ENCODE data around the gene SH3TC2.

SH3TC2 gene

GRCh38 chr5:148960070-148960769 is 102.6 kb downstream of the SH3TC2 start:
- Histone ChIP-seq H3K9ac (no peak overlapping the region), H3K27ac (no peak overlapping the region), H2AFZ (ENCODE audit: low read depth) (no peak overlapping the region), H3K79me2 (ENCODE audit: insufficient read depth, low read depth) (no peaks in the 10 kb centered on the region), H3K4me1 (ENCODE audit: low read depth, poor library complexity, severe bottlenecking) (peaks cover 10% of the 10 kb centered on the region), H3K27me3 (ENCODE audit: insufficient read depth, low read depth) (no peaks in the 10 kb centered on the region), H3K4me3 (IDR thresholded peaks at IDR 0.05; ENCODE audit: insufficient read depth, low read depth, low read length) (no peak overlapping the region), H4K20me1 (ENCODE audit: insufficient read depth) (no peaks in the 10 kb centered on the region), H3K4me2 (no peak overlapping the region), H3K36me3 (ENCODE audit: insufficient read depth) (no peaks in the 10 kb centered on the region)
- no peak for TF ChIP-seq CTCF (conservative IDR thresholded peaks at IDR 0.05; ENCODE audit: low read depth, low read length)

- H3K27ac ChIP-seq, result no peak overlapping the region
- no peaks in the 10 kb centered on the region for H3K27me3 ChIP-seq (ENCODE audit: insufficient read depth, low read depth)
- no peaks in the 10 kb centered on the region for H4K20me1 ChIP-seq (ENCODE audit: insufficient read depth)
- peak; percentile 92 for TF ChIP-seq CTCF (conservative IDR thresholded peaks at IDR 0.05; ENCODE audit: low read depth, low read length)
- H3K4me1 ChIP-seq (ENCODE audit: low read depth, poor library complexity, severe bottlenecking), result peaks cover 10% of the 10 kb centered on the region
- H3K4me2 ChIP-seq, result no peak overlapping the region
- H3K36me3 ChIP-seq (ENCODE audit: insufficient read depth), result no peaks in the 10 kb centered on the region
- no peak overlapping the region for H2AFZ ChIP-seq (ENCODE audit: low read depth)
- no peaks in the 10 kb centered on the region for H3K79me2 ChIP-seq (ENCODE audit: insufficient read depth, low read depth)
- no peak overlapping the region for H3K9ac ChIP-seq
- no peak overlapping the region for H3K4me3 ChIP-seq (IDR thresholded peaks at IDR 0.05; ENCODE audit: insufficient read depth, low read depth, low read length)
These were observed 105.2 kb downstream of the SH3TC2 start for GRCh38 chr5:148957591-148958202.

GRCh38 chr5:148956477-148957385 is 106.1 kb downstream of the SH3TC2 start:
- Histone ChIP-seq H3K27me3 (ENCODE audit: insufficient read depth, low read depth) (no peaks in the 10 kb centered on the region), H3K36me3 (ENCODE audit: insufficient read depth) (no peaks in the 10 kb centered on the region), H3K4me3 (IDR thresholded peaks at IDR 0.05; ENCODE audit: insufficient read depth, low read depth, low read length) (no peak overlapping the region), H3K27ac (no peak overlapping the region), H3K4me2 (no peak overlapping the region), H2AFZ (ENCODE audit: low read depth) (no peak overlapping the region), H3K4me1 (ENCODE audit: low read depth, poor library complexity, severe bottlenecking) (peaks cover 10% of the 10 kb centered on the region), H3K9ac (no peak overlapping the region), H4K20me1 (ENCODE audit: insufficient read depth) (no peaks in the 10 kb centered on the region), H3K79me2 (ENCODE audit: insufficient read depth, low read depth) (no peaks in the 10 kb centered on the region)
- no peak for TF ChIP-seq CTCF (conservative IDR thresholded peaks at IDR 0.05; ENCODE audit: low read depth, low read length)

Data from KMS-11 (cell line).